A549 treated with AZD9567 at 1 μM for 4 hours (cell line): ENCODE measurements around the gene MBIP. TPM values are rescaled to one million over a fixed set of nuclear protein-coding genes. Genes with fewer than 3 reads are reported as not detected.

ENCODE experiments used
- total RNA-seq: library from RNA; stranded (reverse); fragments of 200-300 nt; extraction: Qiagen RNA extraction; gene quantifications from 5 replicates; pipeline ENCODE4 v1.2.3, GENCODE V29; 2022; ENCODE audit not compliant: insufficient read depth

The MBIP gene, protein sequence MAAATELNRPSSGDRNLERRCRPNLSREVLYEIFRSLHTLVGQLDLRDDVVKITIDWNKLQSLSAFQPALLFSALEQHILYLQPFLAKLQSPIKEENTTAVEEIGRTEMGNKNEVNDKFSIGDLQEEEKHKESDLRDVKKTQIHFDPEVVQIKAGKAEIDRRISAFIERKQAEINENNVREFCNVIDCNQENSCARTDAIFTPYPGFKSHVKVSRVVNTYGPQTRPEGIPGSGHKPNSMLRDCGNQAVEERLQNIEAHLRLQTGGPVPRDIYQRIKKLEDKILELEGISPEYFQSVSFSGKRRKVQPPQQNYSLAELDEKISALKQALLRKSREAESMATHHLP
- 14.2 to 21.6 TPM (median 16.9 TPM) in 5 replicates for total RNA-seq

GRCh38 chr14:36320200-36320896, at the start of gene MBIP:
TSS of gene MBIP (minus strand) at chr14:36320637. CDS start at chr14:36320588, 49 bp downstream.

Other genes starting within 250 kb of the MBIP start
- not detected in 5 replicates for gene PTCSC3, start 143.9 kb downstream of the MBIP start, total RNA-seq
- 0.03 to 0.08 TPM in 2 of 5 replicates, not detected in the others for gene NKX2-1, start 199.6 kb upstream of the MBIP start, total RNA-seq